ENCODE results near the gene CDKL2.

Gene CDKL2

DNA sequence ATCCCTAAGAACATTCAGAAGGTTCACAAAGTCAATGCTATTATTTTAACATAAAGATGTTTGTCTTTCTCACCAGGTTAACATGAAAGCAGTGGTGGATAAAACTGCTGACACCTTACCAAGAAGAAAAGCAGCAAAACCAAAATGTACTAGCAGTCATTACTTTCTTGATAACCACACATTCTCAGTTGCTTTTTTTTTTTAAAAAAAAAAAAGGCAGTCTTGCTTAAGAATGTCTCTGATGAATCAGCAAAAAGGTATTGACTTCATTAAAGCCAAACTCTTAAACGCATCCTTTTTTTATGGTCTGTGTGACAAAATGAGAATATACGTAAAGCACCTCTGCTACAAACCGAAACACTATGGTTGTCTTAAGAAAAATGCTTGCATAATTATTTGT lies 31.9 kb downstream of the CDKL2 start:
- H3K27ac ChIP-seq (ENCODE audit: low read depth, low read length) = no peak overlapping the region
- H3K4me1 ChIP-seq (ENCODE audit: insufficient read depth, low read length) = no peaks in the 10 kb centered on the region
- H3K9me3 ChIP-seq (ENCODE audit: low read length) = no peaks in the 10 kb centered on the region
- no peaks in the 10 kb centered on the region for H3K27me3 ChIP-seq (ENCODE audit: control insufficient read depth in 1 of 2, insufficient read depth in 2 of 2, low read length in 2 of 2)
- no peak overlapping the region for H3K4me3 ChIP-seq (ENCODE audit: low read depth in 1 of 2, low read length in 2 of 2)
- H3K36me3 ChIP-seq (ENCODE audit: insufficient read depth, low read length) = peaks cover 4% of the 10 kb centered on the region
- H3K9ac ChIP-seq (ENCODE audit: low read length) = no peak overlapping the region

- Histone ChIP-seq H3K4me3 (ENCODE audit: low read depth in 1 of 2, low read length in 2 of 2) (no peak overlapping the region), H3K27ac (ENCODE audit: low read depth, low read length) (no peak overlapping the region), H3K4me1 (ENCODE audit: insufficient read depth, low read length) (no peaks in the 10 kb centered on the region), H3K9ac (ENCODE audit: low read length) (no peak overlapping the region), H3K9me3 (ENCODE audit: low read length) (no peaks in the 10 kb centered on the region), H3K27me3 (ENCODE audit: control insufficient read depth in 1 of 2, insufficient read depth in 2 of 2, low read length in 2 of 2) (no peaks in the 10 kb centered on the region), H3K36me3 (ENCODE audit: insufficient read depth, low read length) (peaks cover 4% of the 10 kb centered on the region)
Measured at GRCh38 chr4:75596061-75596460, 34.3 kb downstream of the CDKL2 start.

- no peaks in the 10 kb centered on the region for H3K36me3 ChIP-seq (ENCODE audit: insufficient read depth, low read length)
- no peak overlapping the region for H3K4me3 ChIP-seq (ENCODE audit: low read depth in 1 of 2, low read length in 2 of 2)
- H3K9me3 ChIP-seq (ENCODE audit: low read length) = no peaks in the 10 kb centered on the region
- no peaks in the 10 kb centered on the region for H3K27me3 ChIP-seq (ENCODE audit: control insufficient read depth in 1 of 2, insufficient read depth in 2 of 2, low read length in 2 of 2)
- H3K27ac ChIP-seq (ENCODE audit: low read depth, low read length) = no peak overlapping the region
- no peaks in the 10 kb centered on the region for H3K4me1 ChIP-seq (ENCODE audit: insufficient read depth, low read length)
- no peak overlapping the region for H3K9ac ChIP-seq (ENCODE audit: low read length)
Measured at GRCh38 chr4:75593393-75593792, 36.9 kb downstream of the CDKL2 start.

DNA sequence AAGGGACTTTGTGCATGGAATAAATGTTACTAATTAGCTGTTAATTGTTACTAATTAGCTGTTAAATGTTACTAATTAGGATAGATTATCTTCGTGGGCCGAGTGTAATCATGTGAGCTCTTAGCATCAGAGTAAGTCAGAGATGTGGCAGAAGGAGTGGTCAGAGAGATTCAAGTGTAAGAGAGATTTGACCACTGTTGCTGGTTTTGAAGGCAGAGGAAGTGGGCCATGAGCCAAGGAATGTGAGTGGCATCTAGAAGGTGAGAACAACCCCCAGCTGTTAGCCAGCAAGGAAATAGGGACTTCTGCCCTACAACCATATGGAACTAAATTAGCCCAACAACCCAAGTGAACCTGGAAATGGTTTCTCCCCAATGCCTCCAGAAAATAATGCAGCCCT lies 46.3 kb downstream of the CDKL2 start:
- Histone ChIP-seq H3K27ac (ENCODE audit: low read depth, low read length) (no peak overlapping the region), H3K27me3 (ENCODE audit: control insufficient read depth in 1 of 2, insufficient read depth in 2 of 2, low read length in 2 of 2) (no peaks in the 10 kb centered on the region), H3K4me3 (ENCODE audit: low read depth in 1 of 2, low read length in 2 of 2) (no peak overlapping the region), H3K4me1 (ENCODE audit: insufficient read depth, low read length) (no peaks in the 10 kb centered on the region), H3K9me3 (ENCODE audit: low read length) (no peaks in the 10 kb centered on the region), H3K9ac (ENCODE audit: low read length) (no peak overlapping the region), H3K36me3 (ENCODE audit: insufficient read depth, low read length) (no peaks in the 10 kb centered on the region)

DNA sequence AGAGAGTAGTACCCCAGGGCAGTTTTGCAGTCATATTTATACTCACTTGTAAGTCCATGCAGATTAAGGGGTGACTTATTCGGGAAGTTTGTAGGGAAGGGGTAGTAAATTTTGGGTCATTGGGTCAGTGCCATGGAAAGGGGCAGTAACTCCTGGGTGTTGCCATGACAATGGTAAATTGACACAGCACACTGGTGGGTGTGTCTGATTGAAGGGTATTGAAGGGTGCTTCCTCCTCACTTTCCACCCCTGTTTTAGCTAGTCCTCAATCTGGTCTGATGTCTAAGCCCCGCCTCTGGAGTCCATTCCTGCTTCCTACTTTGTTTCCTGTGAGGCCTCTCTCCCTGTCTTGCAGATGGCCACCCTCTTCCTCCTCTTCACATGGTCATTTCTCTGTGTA lies 62.6 kb downstream of the CDKL2 start:
- Histone ChIP-seq H3K9ac (ENCODE audit: low read length) (no peak overlapping the region), H3K27me3 (ENCODE audit: control insufficient read depth in 1 of 2, insufficient read depth in 2 of 2, low read length in 2 of 2) (no peaks in the 10 kb centered on the region), H3K27ac (ENCODE audit: low read depth, low read length) (no peak overlapping the region)

GRCh38 chr4:75566911-75567310 lies 63.4 kb downstream of the CDKL2 start:
- no peaks in the 10 kb centered on the region for H3K4me1 ChIP-seq (ENCODE audit: insufficient read depth, low read length)
- no peak overlapping the region for H3K27ac ChIP-seq (ENCODE audit: low read depth, low read length)
- no peaks in the 10 kb centered on the region for H3K36me3 ChIP-seq (ENCODE audit: insufficient read depth, low read length)
- H3K9ac ChIP-seq (ENCODE audit: low read length) = no peak overlapping the region
- no peaks in the 10 kb centered on the region for H3K27me3 ChIP-seq (ENCODE audit: control insufficient read depth in 1 of 2, insufficient read depth in 2 of 2, low read length in 2 of 2)
- no peaks in the 10 kb centered on the region for H3K9me3 ChIP-seq (ENCODE audit: low read length)
- no peak overlapping the region for H3K4me3 ChIP-seq (ENCODE audit: low read depth in 1 of 2, low read length in 2 of 2)

More for the DNA sequence above, 62.6 kb downstream of the CDKL2 start:
- Histone ChIP-seq H3K4me3 (ENCODE audit: low read depth in 1 of 2, low read length in 2 of 2) (no peak overlapping the region), H3K9me3 (ENCODE audit: low read length) (no peaks in the 10 kb centered on the region), H3K36me3 (ENCODE audit: insufficient read depth, low read length) (no peaks in the 10 kb centered on the region), H3K4me1 (ENCODE audit: insufficient read depth, low read length) (no peaks in the 10 kb centered on the region)

DNA sequence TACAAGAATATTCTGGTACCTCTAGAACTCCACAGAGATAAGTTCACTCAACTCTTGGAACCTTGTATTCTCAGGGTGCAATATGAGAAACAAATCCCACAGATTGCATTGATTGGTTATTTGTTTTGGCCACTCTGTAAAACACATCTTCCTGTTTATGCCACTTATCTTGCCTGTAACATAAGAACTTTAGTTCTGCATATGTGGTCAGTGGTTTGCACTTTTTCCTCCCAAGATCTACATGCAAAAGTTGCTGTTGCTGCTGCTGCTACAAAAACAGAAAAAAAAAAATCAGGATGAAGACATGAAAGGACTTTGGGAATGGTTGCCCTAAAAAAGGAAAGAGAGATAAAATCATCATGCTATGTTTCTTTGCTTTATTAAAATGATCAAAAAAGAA lies 64.8 kb downstream of the CDKL2 start:
- Histone ChIP-seq H3K36me3 (ENCODE audit: insufficient read depth, low read length) (no peaks in the 10 kb centered on the region), H3K9ac (ENCODE audit: low read length) (no peak overlapping the region), H3K9me3 (ENCODE audit: low read length) (no peaks in the 10 kb centered on the region), H3K27ac (ENCODE audit: low read depth, low read length) (no peak overlapping the region), H3K27me3 (ENCODE audit: control insufficient read depth in 1 of 2, insufficient read depth in 2 of 2, low read length in 2 of 2) (no peaks in the 10 kb centered on the region), H3K4me3 (ENCODE audit: low read depth in 1 of 2, low read length in 2 of 2) (no peak overlapping the region), H3K4me1 (ENCODE audit: insufficient read depth, low read length) (no peaks in the 10 kb centered on the region)

GRCh38 chr4:75564023-75564422 lies 66.3 kb downstream of the CDKL2 start:
- H3K9ac ChIP-seq (ENCODE audit: low read length) = no peak overlapping the region
- no peaks in the 10 kb centered on the region for H3K36me3 ChIP-seq (ENCODE audit: insufficient read depth, low read length)
- no peaks in the 10 kb centered on the region for H3K27me3 ChIP-seq (ENCODE audit: control insufficient read depth in 1 of 2, insufficient read depth in 2 of 2, low read length in 2 of 2)
- H3K4me1 ChIP-seq (ENCODE audit: insufficient read depth, low read length) = no peaks in the 10 kb centered on the region
- no peak overlapping the region for H3K27ac ChIP-seq (ENCODE audit: low read depth, low read length)
- no peaks in the 10 kb centered on the region for H3K9me3 ChIP-seq (ENCODE audit: low read length)
- no peak overlapping the region for H3K4me3 ChIP-seq (ENCODE audit: low read depth in 1 of 2, low read length in 2 of 2)

- no peak overlapping the region for H3K9ac ChIP-seq (ENCODE audit: low read length)
- no peaks in the 10 kb centered on the region for H3K27me3 ChIP-seq (ENCODE audit: control insufficient read depth in 1 of 2, insufficient read depth in 2 of 2, low read length in 2 of 2)
- no peak overlapping the region for H3K27ac ChIP-seq (ENCODE audit: low read depth, low read length)
- no peaks in the 10 kb centered on the region for H3K9me3 ChIP-seq (ENCODE audit: low read length)
- H3K4me3 ChIP-seq (ENCODE audit: low read depth in 1 of 2, low read length in 2 of 2) = no peak overlapping the region
- H3K36me3 ChIP-seq (ENCODE audit: insufficient read depth, low read length) = no peaks in the 10 kb centered on the region
- H3K4me1 ChIP-seq (ENCODE audit: insufficient read depth, low read length) = no peaks in the 10 kb centered on the region
Measured at GRCh38 chr4:75561789-75562188, 68.5 kb downstream of the CDKL2 start.

DNA sequence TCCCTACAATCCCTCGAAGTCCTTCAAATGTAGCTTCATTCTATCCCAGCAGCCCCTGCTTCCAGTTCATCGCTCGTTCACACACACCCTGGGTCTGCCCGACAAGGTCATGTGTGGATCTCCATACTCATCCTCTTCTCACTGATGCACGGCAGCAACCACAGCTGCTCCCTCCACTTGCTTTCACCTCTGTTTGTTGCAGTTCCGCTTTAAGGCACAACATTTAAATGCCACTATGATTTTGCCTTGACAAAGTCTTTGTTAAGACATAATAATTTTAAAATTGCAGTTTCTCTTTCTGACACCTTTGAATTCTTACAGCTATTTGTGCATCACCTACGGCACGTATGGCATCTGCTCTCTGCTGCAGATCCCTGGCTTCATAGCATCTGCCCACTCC lies 72.6 kb downstream of the CDKL2 start:
- Histone ChIP-seq H3K9ac (ENCODE audit: low read length) (no peak overlapping the region), H3K9me3 (ENCODE audit: low read length) (no peaks in the 10 kb centered on the region), H3K4me1 (ENCODE audit: insufficient read depth, low read length) (no peaks in the 10 kb centered on the region), H3K36me3 (ENCODE audit: insufficient read depth, low read length) (no peaks in the 10 kb centered on the region), H3K27ac (ENCODE audit: low read depth, low read length) (no peak overlapping the region), H3K4me3 (ENCODE audit: low read depth in 1 of 2, low read length in 2 of 2) (no peak overlapping the region), H3K27me3 (ENCODE audit: control insufficient read depth in 1 of 2, insufficient read depth in 2 of 2, low read length in 2 of 2) (no peaks in the 10 kb centered on the region)

DNA sequence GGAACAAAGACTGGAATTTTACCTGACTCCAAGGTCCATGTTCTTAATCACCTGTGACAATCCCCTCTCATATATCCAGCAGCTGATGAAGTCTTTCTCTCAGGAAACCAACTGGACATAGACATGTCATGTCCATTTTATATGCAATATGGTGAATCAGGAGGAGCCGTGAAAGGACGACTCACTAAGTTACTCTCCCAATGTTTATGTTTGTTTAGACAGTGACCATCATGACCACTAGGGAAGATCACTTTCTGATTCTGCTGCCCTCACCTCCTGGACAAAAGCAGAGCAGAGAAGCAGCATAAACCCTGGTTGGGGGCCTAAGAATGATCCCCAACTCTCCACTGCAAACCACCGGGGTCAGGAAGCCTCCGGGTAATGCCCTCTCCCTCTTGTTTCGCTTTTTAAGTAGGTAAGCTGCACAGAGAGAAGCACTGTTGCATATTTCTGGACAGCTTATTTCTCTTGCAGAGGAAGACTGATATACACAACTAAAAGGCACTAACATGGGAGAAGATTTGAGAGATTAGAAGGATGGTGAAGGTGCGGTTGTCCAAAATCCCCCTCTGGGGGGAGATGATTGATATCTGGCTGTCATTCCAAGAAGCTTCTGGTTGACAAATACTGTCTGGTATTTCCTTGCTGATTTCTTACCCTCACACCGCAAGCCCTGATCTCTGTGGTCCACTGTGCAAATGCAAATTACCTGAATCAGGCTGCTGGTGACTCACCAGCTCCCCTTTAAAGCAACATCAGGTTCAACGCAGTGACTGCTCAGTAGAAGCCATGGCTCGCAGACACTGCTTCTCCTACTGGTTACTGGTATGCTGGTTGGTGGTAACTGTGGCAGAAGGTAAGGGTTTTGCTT lies 74.8 kb downstream of the CDKL2 start, which contains the start of gene ODAPH:
ODAPH (plus strand) TSS at position 773 of the 871 bp plus-strand sequence; CDS start at position 790, 17 bp downstream.
- H3K4me3 ChIP-seq (ENCODE audit: low read depth in 1 of 2, low read length in 2 of 2) = no peak within 1 kb of the TSS
- H3K9me3 ChIP-seq (ENCODE audit: low read length) = no peaks in the 10 kb centered on the region
- no peak within 1 kb of the TSS for H3K27ac ChIP-seq (ENCODE audit: low read depth, low read length)
- no peaks in the 10 kb centered on the region for H3K4me1 ChIP-seq (ENCODE audit: insufficient read depth, low read length)
- no peaks in the 10 kb centered on the region for H3K27me3 ChIP-seq (ENCODE audit: control insufficient read depth in 1 of 2, insufficient read depth in 2 of 2, low read length in 2 of 2)
- H3K36me3 ChIP-seq (ENCODE audit: insufficient read depth, low read length) = no peaks in the 10 kb centered on the region
- H3K9ac ChIP-seq (ENCODE audit: low read length) = no peak within 1 kb of the TSS

- Histone ChIP-seq H3K4me1 (ENCODE audit: insufficient read depth, low read length) (no peaks in the 10 kb centered on the region), H3K9me3 (ENCODE audit: low read length) (no peaks in the 10 kb centered on the region), H3K27me3 (ENCODE audit: control insufficient read depth in 1 of 2, insufficient read depth in 2 of 2, low read length in 2 of 2) (no peaks in the 10 kb centered on the region), H3K9ac (ENCODE audit: low read length) (no peak overlapping the region), H3K36me3 (ENCODE audit: insufficient read depth, low read length) (no peaks in the 10 kb centered on the region), H3K4me3 (ENCODE audit: low read depth in 1 of 2, low read length in 2 of 2) (no peak overlapping the region), H3K27ac (ENCODE audit: low read depth, low read length) (no peak overlapping the region)
Measured at GRCh38 chr4:75552452-75552851, 77.9 kb downstream of the CDKL2 start.

Measured in muscle layer of colon (tissue), 2 donors.